Panc1 (cell line): ENCODE results near the gene CIPC. TPM values are rescaled to one million over a fixed set of nuclear protein-coding genes. Genes with fewer than 3 reads are reported as not detected.

Source experiments
- ATAC-seq: fragments of 200-7000 bp; cut with Tn5 transposase; 2 replicates; pipeline ENCODE4 v1.9.1; 2020; ENCODE audit warnings: mild to moderate bottlenecking, moderate library complexity
- BruUV-seq: library from RNA; stranded (reverse); fragments of 400-500 nt; replicated peaks from 2 replicates; lab custom pipeline; 2021; lab: Mats Ljungman, UMichigan
- CTCF ChIA-PET: fragments of 300-600 bp; sonication (Branson Sonifier 250); formaldehyde crosslinking; loops from one replicate; lab custom pipeline; 2022; ENCODE audit warnings: antibody characterized with exemption; lab: Charles Lee
- POLR2A ChIA-PET: fragments of 300-600 bp; sonication (Branson Sonifier 250); formaldehyde crosslinking; loops from one replicate; lab custom pipeline; 2022; ENCODE audit warnings: antibody characterized with exemption; lab: Charles Lee
- DNase-seq: peaks from one replicate; pipeline ENCODE4 v3.0.0-alpha.2; 2010; ENCODE audit warnings: low read depth, low spot score
- H3K27ac ChIP-seq: 2 replicates; pipeline ENCODE4 v1.5.1; 2011; ENCODE audit warnings: mild to moderate bottlenecking, low read length, inconsistent platforms
- H3K27me3 ChIP-seq: fragments of 200-500 bp; sonication (Bioruptor generic); 2 replicates; pipeline ENCODE4 v1.6.0; 2014; ENCODE audit warnings: low read length, inconsistent platforms; ENCODE audit not compliant: control insufficient read depth, insufficient read depth
- H3K36me3 ChIP-seq: fragments of 200-500 bp; sonication (Bioruptor generic); 2 replicates; pipeline ENCODE4 v1.5.1; 2014; ENCODE audit warnings: inconsistent platforms, mild to moderate bottlenecking, low read length, moderate library complexity; ENCODE audit not compliant: control insufficient read depth, insufficient read depth
- H3K4me1 ChIP-seq: 2 replicates; pipeline ENCODE4 v1.5.1; 2011; ENCODE audit warnings: inconsistent platforms, mild to moderate bottlenecking, low read length, moderate library complexity; ENCODE audit not compliant: control insufficient read depth, insufficient read depth
- H3K4me3 ChIP-seq, 2 experiments: 2 replicates each; pipeline ENCODE4 v1.5.1; 2011 to 2012; ENCODE audit warnings: low read depth in 2 of 2, low read length in 2 of 2, mild to moderate bottlenecking in 2 of 2, inconsistent platforms in 1 of 2, moderate library complexity in 1 of 2
- H3K9me3 ChIP-seq: fragments of 200-500 bp; sonication (Bioruptor generic); 2 replicates; pipeline ENCODE4 v1.5.1; 2014; ENCODE audit warnings: low read depth, mild to moderate bottlenecking, inconsistent platforms, low read length, moderate library complexity; ENCODE audit not compliant: control insufficient read depth, insufficient read depth
- CTCF ChIP-seq: fragments of 450-650 bp; IDR thresholded peaks from 2 replicates; pipeline ENCODE4 v1.5.1; 2017; ENCODE audit warnings: mild to moderate bottlenecking
- POLR2AphosphoS5 ChIP-seq: IDR thresholded peaks from 2 replicates; pipeline ENCODE4 v1.6.1; 2012; ENCODE audit warnings: mild to moderate bottlenecking, low read depth, low read length, moderate library complexity
- REST ChIP-seq, 2 experiments: IDR thresholded peaks; 2 replicates each; pipeline ENCODE4 v1.6.1; 2011 to 2012; ENCODE audit warnings: low read depth in 2 of 2, control low read depth in 1 of 2, low read length in 1 of 2, mild to moderate bottlenecking in 1 of 2, moderate library complexity in 1 of 2; ENCODE audit not compliant: insufficient read depth in 1 of 2
- SIN3A ChIP-seq: IDR thresholded peaks from 2 replicates; pipeline ENCODE4 v1.6.1; 2012; ENCODE audit warnings: low read depth, mild to moderate bottlenecking, low read length, moderate library complexity, borderline replicate concordance; ENCODE audit not compliant: insufficient read depth
- TCF7L2 ChIP-seq: IDR thresholded peaks from 2 replicates; pipeline ENCODE4 v1.6.1; 2011; ENCODE audit warnings: mild to moderate bottlenecking, low read depth, low read length, inconsistent platforms
- in situ Hi-C: cut with HindIII; loops from 2 replicates; pipeline ENCODE4 v1.10.0; 2016; ENCODE audit warnings: low sequenced_read_pairs, low pct_unique_long_range_greater_than_20kb
- intact Hi-C: fragments of 100-400 bp; cut with micrococcal nuclease; formaldehyde crosslinking; loops from one replicate; pipeline ENCODE4 v1.10.0; 2022; ENCODE audit not compliant: unreplicated experiment
- total RNA-seq: library from RNA; stranded (reverse); gene quantifications from one replicate; pipeline ENCODE4 v1.2.1, GENCODE V29; 2021; ENCODE audit not compliant: unreplicated experiment

Gene CIPC
- total RNA-seq, 1 experiment from 2014 or later = 20.3 TPM

GRCh38 chr14:77066578-77067172 is 31.4 kb upstream of the CIPC start:
- no peaks in the 10 kb centered on the region for H3K36me3 ChIP-seq
- in situ Hi-C loops (no loop called here), intact Hi-C loops (loop anchor here (5.0 kb wide), 1 partner anchor 109 kb away; no protein-coding TSS in a partner anchor)
- ChIA-PET CTCF (interaction anchor here (0.5 to 0.6 kb wide), 2 partner anchors 160 to 344 kb away, joined by 4 to 7 read pairs; no protein-coding TSS in a partner anchor), POLR2A (interaction anchor here (0.6 kb wide), 2 partner anchors 10 to 176 kb away, joined by 3 read pairs; no protein-coding TSS in a partner anchor)
- TF ChIP-seq POLR2AphosphoS5 = no peak
- no peak for TF ChIP-seq CTCF
- no peak for TF ChIP-seq TCF7L2
- no peak for TF ChIP-seq REST (IDR thresholded peaks at IDR 0.05; ENCODE audit: insufficient read depth in 1 of 2, low read depth in 2 of 2, low read length in 1 of 2)
- TF ChIP-seq SIN3A = no peak
- no peaks in the 10 kb centered on the region for H3K27me3 ChIP-seq
- BruUV-seq = no TSS peak
- DNase-seq = no peak
- no peak overlapping the region for H3K4me3 ChIP-seq
- ATAC-seq = no peak
- peaks cover 47% of the 10 kb centered on the region for H3K4me1 ChIP-seq
- peak overlapping the region; percentile 91 for H3K27ac ChIP-seq
- no peaks in the 10 kb centered on the region for H3K9me3 ChIP-seq

- no TSS peak for BruUV-seq
- Histone ChIP-seq H3K4me1 (peaks cover 47% of the 10 kb centered on the region), H3K9me3 (no peaks in the 10 kb centered on the region), H3K36me3 (no peaks in the 10 kb centered on the region), H3K27ac (peak overlapping the region; percentile 91), H3K27me3 (no peaks in the 10 kb centered on the region), H3K4me3 (no peak overlapping the region)
- in situ Hi-C loops (no loop called here), intact Hi-C loops (loop anchor here (2.0 to 5.0 kb wide), 2 partner anchors 39 to 111 kb away; partner anchors contain the start of gene IRF2BPL)
- ATAC-seq = peak; percentile 91
- TF ChIP-seq POLR2AphosphoS5 = no peak
- no peak for TF ChIP-seq TCF7L2
- peak; percentile 87 for TF ChIP-seq CTCF
- no peak for TF ChIP-seq REST (IDR thresholded peaks at IDR 0.05; ENCODE audit: insufficient read depth in 1 of 2, low read depth in 2 of 2, low read length in 1 of 2)
- ChIA-PET CTCF (interaction anchor here (0.6 to 1.4 kb wide), 6 partner anchors 37 to 345 kb away, joined by 3 to 7 read pairs (median 4); partner anchors contain the start of gene IRF2BPL), POLR2A (no interaction called here)
- peak; percentile 22 for DNase-seq
Observed at GRCh38 chr14:77067632-77068516, 30.2 kb upstream of the CIPC start.
